ENCODE data around the gene TDRD3. TPM values are rescaled to one million over a fixed set of nuclear protein-coding genes. Genes with fewer than 3 reads are reported as not detected.
"Not testable (repeated sequence)": the region's sequence is repeated elsewhere in the genome, so short reads cannot be mapped to it uniquely, and the experiment has no call there.

The TDRD3 gene
- total RNA-seq, 1 donor from 2014 or later, result 46.6 TPM

GRCh38 chr13:60402022-60402421 is 5.0 kb downstream of the TDRD3 start:
- Histone ChIP-seq H3K27ac (replicated peaks) (no peak overlapping the region), H3K27me3 (ENCODE audit: low read depth) (no peaks in the 10 kb centered on the region), H3K9me3 (replicated peaks) (no peaks in the 10 kb centered on the region), H3K4me1 (peaks cover 45% of the 10 kb centered on the region), H3K36me3 (no peaks in the 10 kb centered on the region), H3K4me3 (no peak overlapping the region)
- no peak for DNase-seq
- intact Hi-C loops (cut with micrococcal nuclease), result no loop called here
- TF ChIP-seq CTCF (IDR thresholded peaks at IDR 0.05; ENCODE audit: borderline replicate concordance), result no peak

GRCh38 chr13:60407095-60407494 is 10.1 kb downstream of the TDRD3 start:
- no peak overlapping the region for H3K27ac ChIP-seq (replicated peaks)
- TF ChIP-seq CTCF (IDR thresholded peaks at IDR 0.05; ENCODE audit: borderline replicate concordance), result no peak
- H3K27me3 ChIP-seq (ENCODE audit: low read depth), result no peaks in the 10 kb centered on the region
- no peaks in the 10 kb centered on the region for H3K9me3 ChIP-seq (replicated peaks)
- no peaks in the 10 kb centered on the region for H3K36me3 ChIP-seq
- no peak overlapping the region for H3K4me3 ChIP-seq
- no peak for DNase-seq
- intact Hi-C loops (cut with micrococcal nuclease), result no loop called here
- peaks cover 30% of the 10 kb centered on the region for H3K4me1 ChIP-seq

- H3K27ac ChIP-seq (replicated peaks); H3K36me3 ChIP-seq; H3K9me3 ChIP-seq (replicated peaks); H3K4me3 ChIP-seq; intact Hi-C loops (cut with micrococcal nuclease); DNase-seq; H3K27me3 ChIP-seq (ENCODE audit: low read depth): not testable (repeated sequence)
- H3K4me1 ChIP-seq, result peaks cover 30% of the 10 kb centered on the region
These were observed 10.8 kb downstream of the TDRD3 start for GRCh38 chr13:60407852-60408251.

GRCh38 chr13:60409574-60410292 is 12.7 kb downstream of the TDRD3 start:
- H3K36me3 ChIP-seq; H3K9me3 ChIP-seq (replicated peaks); intact Hi-C loops (cut with micrococcal nuclease); H3K4me3 ChIP-seq; DNase-seq; H3K27ac ChIP-seq (replicated peaks); H3K27me3 ChIP-seq (ENCODE audit: low read depth): not testable (repeated sequence)
- H3K4me1 ChIP-seq, result peaks cover 46% of the 10 kb centered on the region

- Histone ChIP-seq H3K27ac (replicated peaks) (no peak overlapping the region), H3K4me1 (peaks cover 50% of the 10 kb centered on the region), H3K27me3 (ENCODE audit: low read depth) (no peaks in the 10 kb centered on the region), H3K36me3 (no peaks in the 10 kb centered on the region), H3K4me3 (no peak overlapping the region), H3K9me3 (replicated peaks) (no peaks in the 10 kb centered on the region)
- DNase-seq, result no peak
- no peak for TF ChIP-seq CTCF (IDR thresholded peaks at IDR 0.05; ENCODE audit: borderline replicate concordance)
- intact Hi-C loops (cut with micrococcal nuclease), result no loop called here
These were observed 13.3 kb downstream of the TDRD3 start for GRCh38 chr13:60410299-60410698.

- H3K36me3 ChIP-seq, result no peaks in the 10 kb centered on the region
- intact Hi-C loops (cut with micrococcal nuclease), result no loop called here
- H3K4me1 ChIP-seq, result peaks cover 62% of the 10 kb centered on the region
- H3K27ac ChIP-seq (replicated peaks), result no peak overlapping the region
- no peak for TF ChIP-seq CTCF (IDR thresholded peaks at IDR 0.05; ENCODE audit: borderline replicate concordance)
- DNase-seq, result no peak
- H3K9me3 ChIP-seq (replicated peaks), result no peaks in the 10 kb centered on the region
- H3K4me3 ChIP-seq, result no peak overlapping the region
- no peaks in the 10 kb centered on the region for H3K27me3 ChIP-seq (ENCODE audit: low read depth)
These were observed 14.4 kb downstream of the TDRD3 start for GRCh38 chr13:60411464-60411863.
